ENCODE results near the gene ATXN2.
"Not testable (repeated sequence)": the region's sequence is repeated elsewhere in the genome, so short reads cannot be mapped to it uniquely, and the experiment has no call there.

Gene ATXN2

GRCh38 chr12:111404362-111405148 lies 194.6 kb downstream of the ATXN2 start:
- DNase-seq (ENCODE audit: low read depth), result peak; percentile 75

GRCh38 chr12:111402490-111402824 lies 196.7 kb downstream of the ATXN2 start:
- not testable (repeated sequence) for DNase-seq (ENCODE audit: low read depth)
